GM19239 (cell line): ENCODE measurements around the gene ZBTB7C.

Experiments
- DNase-seq: peaks from one replicate; pipeline ENCODE4 v3.0.0; 2011; ENCODE audit warnings: low spot score; ENCODE audit not compliant: insufficient read length
- FAIRE-seq: peaks from 2 replicates; lab custom pipeline; 2011; peaks lifted over from hg19 to GRCh38; lab: Jason Lieb, UNC

ZBTB7C gene

DNA sequence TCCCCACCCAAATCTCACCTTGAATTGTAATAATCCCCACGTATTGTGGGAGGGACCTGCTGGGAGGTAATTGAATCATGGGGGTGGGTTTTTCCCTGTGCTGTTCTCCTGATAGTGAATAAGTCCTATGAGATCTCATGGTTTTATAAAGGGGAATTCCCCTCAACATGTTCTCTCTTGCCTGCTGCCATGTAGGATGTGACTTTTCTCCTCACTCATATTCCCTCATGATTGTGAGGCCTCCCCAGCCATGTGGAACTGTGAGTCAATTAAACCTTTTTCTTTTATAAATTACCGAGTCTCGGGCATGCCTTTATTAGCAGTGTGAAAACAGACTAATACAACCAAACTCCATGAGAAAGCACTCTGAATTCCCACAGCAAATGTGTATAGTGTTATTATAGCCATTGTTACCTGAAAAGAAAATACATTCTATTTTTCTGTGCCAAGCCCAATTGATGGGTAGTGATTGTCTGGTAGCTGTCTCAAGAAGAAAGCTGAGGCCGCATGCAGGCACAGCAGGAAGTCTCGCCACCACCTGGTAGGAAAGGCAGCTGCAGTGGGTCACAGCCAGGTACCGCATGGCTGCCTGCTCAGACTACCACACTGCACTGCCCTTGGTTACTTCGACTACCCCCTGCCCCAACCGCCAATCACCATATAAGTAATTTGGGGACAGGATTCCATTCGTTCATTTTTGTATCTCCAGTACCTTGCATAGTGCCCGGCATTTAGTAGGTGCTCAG is 10.3 kb upstream of the ZBTB7C start:
- no peak for FAIRE-seq
- DNase-seq, result no peak

GRCh38 chr18:48418539-48419276 is 9.5 kb upstream of the ZBTB7C start:
- FAIRE-seq (no peak), DNase-seq (no peak)

GRCh38 chr18:48417985-48418384 is 8.8 kb upstream of the ZBTB7C start:
- FAIRE-seq (no peak), DNase-seq (no peak)

DNA sequence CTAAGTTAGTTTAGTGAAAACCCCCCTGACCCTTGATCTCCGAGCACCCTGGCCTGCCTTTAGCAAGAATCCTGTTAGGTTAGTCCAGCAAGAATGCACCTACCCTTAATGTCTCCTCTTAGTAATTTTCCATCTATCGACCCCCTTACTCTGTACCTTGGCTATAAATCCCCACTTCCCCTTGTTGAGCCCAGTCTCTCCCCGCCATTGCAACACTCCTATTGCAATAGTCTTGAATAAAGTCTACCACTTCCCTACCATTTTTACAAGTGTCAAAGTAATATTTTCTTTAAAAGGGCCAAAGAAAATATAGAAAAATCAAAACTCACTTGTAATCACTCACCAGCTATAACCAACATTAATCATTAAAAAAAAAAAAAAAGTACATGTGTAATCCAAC is 4.2 kb upstream of the ZBTB7C start:
- FAIRE-seq, result no peak
- no peak for DNase-seq

DNA sequence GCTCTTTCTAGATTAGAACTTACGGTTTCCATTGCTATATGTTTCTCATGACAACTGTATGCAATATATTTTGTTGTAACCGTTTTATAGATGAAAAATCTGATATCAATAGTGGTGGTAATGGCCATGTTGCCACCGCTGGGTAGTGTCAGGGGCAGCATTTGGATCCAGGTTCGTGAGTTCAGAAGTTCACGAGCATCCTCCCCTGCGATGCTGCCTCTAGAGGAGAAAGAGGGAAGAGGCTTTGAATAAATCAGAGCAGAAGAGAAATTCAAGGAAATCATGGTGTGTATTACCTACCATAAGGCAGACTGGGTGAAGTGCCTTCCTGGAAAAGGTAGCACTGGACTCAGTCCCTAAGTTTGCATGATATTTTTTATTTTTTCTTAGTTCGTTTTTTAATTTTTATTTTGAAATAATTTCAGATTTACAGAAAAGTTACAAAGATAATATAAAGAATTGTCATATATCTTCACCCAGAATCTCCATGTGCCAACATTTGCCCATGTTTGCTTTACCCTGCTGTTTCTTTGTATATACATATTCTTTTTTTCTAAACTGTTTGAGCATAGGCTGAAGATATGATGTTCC is 3.3 kb upstream of the ZBTB7C start:
- DNase-seq (peak; percentile 48), FAIRE-seq (peak; percentile 71)

- FAIRE-seq, result no peak
Measured at GRCh38 chr18:48410095-48410920, 1.1 kb upstream of the ZBTB7C start.

GRCh38 chr18:48409591-48410094 is 460 bp upstream of the ZBTB7C start:
- DNase-seq (no peak), FAIRE-seq (no peak)

More at GRCh38 chr18:48410095-48410920, 1.1 kb upstream of the ZBTB7C start:
- peak; percentile 82 for DNase-seq

DNA sequence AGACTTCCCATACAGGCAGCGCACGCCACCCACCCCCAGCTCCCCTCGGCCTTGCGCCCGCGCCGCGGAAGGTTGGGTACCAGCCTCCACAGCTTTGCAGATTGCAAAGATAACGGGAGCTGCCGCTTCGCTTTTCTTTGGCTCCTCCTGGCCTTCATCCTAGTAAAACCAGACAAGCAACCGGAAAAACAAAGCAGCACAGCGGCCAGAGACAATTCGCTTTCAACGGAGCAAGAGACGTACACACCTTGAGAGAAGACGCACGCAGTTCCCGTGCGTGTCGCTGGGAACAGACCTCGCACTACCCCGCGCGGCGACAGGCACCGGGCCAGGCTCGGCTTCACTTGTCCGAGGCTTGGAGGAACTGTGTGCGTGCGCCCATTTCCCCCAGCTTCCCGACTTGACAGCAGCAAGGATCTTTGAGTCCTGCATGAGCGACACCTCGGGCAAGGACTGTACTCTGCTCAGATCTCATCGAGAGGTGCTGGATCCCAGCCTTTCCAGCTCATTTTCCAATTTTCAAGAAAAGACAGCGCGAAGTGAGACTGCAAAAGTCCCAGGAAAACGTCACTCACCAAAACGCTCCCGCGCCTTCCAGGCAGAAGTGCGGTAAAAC is 964 bp downstream of the ZBTB7C start:
- no peak for DNase-seq
- FAIRE-seq, result no peak

- FAIRE-seq (no peak), DNase-seq (no peak)
Measured at GRCh38 chr18:48407358-48407757, 1.8 kb downstream of the ZBTB7C start.

DNA sequence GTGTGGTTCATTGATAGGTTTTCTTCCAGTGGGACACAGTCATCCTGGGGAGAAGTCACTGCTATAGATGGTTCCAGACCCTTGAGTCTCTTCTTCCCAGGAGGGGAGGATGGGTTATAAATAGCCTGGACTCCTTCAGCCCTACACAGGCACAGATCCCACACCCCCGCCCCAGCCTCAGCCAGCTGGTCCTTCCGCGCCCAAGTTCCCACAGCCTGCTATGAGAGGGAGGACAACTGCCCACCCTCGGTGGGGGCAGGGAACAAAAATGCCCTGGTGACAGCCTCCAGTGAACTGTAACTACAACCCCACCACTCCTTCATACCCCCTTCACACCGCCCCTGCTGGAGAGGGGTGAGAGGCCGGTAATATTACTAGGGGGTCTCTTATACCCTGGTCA is 3.2 kb downstream of the ZBTB7C start:
- no peak for FAIRE-seq
- no peak for DNase-seq

DNA sequence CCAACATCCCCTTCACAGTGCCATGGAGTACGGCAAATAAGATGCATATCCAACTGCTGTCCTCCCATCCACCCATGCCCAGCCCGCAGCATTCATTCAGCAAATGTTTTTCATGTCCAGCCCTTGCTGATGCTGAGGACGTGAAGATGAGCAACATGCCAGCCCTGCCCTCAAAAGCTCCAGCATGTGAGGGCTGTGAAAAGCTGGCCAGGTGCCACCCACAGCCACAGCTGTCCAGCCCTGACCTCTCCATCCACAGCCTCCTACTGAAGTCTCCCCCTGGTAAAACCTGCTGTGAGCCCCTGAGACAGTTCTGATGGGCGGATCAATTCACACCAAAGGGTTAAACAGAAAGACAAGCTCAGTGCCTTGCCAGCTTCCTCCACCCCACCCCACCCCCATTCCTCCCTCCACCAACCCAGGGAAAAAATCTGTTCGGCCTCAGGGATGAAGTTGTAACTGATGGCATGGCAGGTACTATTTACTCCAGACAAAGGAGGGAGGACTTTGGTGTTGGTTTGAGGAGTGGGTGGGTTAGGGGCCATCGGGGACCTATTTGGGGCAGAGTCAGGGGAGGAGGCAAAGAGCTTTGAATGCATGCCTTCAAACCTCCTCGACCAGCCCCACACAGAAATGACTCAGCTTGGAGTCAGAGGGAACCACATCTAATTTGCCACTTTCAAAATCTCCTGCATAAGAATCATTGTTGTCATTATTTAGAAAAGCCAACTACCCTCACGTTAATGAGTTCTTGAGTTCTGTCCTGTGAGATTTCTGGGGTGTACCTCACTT is 4.3 kb downstream of the ZBTB7C start:
- FAIRE-seq (no peak), DNase-seq (no peak)

DNA sequence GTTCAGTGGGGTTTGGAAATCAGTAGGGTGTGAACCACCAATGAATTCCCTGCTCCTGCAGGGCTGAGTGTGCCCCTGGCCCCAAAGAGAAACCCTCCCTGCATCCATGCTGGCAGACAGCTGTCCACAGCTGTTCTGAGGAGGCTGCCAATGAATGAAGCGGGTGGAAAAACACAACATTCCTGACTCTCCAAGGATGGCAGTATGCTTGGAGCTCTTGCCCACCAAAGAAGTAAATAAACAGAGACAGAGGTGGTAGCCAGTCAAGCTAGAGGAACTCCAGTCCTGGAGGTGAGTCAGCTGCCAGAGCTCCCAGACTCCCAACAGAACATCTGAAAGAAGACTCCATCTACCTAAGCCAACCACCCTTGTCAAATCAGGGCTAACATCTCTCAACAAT is 6.2 kb downstream of the ZBTB7C start:
- no peak for FAIRE-seq

DNA sequence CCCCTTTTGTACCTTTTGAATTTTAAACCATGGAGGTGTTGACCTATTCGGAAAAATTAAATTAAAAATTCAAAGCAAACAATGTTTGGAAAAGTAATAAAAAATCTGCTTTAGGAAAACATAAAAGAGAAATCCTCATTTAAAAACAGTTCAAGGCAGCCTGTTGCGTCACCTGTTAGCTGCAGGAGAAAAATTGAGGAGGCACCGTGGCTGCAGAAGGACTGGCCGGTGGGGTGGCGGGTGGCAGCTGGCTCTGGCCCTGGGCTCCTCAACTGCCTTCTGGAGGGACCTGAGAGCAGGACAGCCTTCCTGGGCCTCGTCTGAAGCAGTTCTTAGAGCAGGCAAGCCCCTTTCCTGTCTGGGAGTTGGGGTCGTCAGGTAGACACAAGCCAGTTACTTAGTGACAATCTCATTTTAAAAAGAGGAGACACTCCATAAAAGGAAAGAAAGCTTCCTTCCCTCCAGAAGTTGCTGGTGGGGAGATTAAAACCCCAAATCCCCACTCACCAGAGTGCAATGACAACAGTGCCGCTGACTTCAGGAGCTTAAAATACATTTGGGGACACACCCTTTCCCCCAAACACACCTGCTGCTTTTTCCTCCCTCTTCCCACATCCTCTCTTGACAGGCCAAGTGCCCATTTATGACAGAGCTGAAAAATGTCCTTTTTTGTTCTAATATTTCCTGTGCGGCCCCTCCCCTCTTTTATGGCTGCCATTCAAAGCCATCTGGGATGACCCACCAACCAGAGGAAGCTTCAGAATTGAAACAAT is 9.7 kb downstream of the ZBTB7C start:
- DNase-seq (no peak), FAIRE-seq (no peak)

More for the DNA sequence above, 6.2 kb downstream of the ZBTB7C start:
- no peak for DNase-seq

DNA sequence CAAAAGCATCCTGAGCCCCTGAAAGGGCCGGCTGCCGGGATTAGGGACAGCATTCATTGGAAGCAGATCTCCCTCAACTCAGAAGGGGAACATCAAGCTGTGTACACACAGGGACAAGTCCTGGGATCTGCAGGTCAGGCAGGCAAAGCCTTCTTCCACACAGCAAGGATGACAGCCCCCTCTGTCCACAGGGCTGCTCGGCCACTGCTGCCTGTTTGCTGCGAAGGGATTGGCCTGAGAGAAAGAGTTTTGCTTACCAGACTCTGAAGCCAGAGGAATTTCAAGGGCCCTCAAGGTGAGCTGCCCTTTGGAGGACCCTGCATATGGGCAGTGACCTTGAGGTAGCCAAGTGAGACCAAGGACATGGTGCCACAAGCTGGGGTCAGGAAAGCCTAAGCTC is 11.1 kb downstream of the ZBTB7C start:
- FAIRE-seq (no peak), DNase-seq (no peak)

DNA sequence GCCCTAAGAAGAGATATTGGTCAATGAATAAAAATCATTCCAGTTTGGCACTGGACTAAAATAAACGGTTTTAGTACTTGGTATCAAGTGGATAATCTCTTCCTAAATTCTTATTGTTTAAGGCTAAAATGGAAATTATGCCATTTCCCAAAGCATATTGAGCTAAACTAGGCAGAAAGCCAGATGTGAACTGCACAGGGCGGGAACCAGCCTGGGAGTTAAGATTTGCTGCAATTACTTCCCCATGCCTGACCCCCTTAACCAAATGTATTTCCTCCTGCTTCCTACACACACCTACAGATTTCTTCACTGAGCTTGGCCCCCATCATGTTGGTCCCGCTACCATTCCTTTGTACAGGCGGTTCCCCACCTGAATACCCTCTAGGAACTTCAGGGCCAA is 12.2 kb downstream of the ZBTB7C start:
- no peak for DNase-seq
- FAIRE-seq, result no peak

DNA sequence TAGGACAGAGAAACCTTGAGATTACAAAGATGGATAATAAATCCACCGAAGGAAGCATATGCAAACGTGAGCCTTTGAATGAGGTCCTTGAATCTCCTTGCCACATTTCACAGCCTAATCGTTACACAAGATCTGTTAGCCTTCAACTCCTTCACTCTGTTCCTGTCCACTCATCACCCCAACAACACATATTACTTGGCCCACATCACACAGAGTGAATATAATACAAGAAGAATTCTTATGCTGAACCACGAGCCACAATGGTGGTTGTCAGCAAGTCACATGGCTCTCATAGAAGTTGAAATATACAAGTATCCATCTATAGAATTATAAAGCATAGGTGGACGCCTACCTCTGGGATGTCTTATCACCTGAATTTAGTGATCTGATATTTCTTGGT is 12.6 kb downstream of the ZBTB7C start:
- DNase-seq (no peak), FAIRE-seq (no peak)

DNA sequence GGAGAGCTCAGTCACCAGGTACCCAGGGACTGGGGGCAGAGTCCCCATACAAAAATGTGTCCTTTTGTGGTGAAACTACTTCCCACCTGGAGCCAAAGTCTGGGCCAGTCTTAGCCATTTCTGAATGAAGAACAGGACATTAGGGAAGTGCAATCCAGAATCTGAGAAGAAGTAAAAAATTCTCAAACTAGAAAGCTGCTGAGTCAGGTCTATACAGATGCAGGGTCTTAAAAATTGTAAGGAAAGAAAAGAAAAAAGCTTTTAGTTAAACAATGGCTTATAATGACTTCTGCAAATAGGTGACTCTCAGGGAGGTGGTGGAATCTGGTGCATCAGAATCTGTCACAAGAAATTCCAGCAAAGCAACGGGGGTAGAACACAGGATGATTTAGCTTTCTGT is 13.5 kb downstream of the ZBTB7C start:
- no peak for DNase-seq
- no peak for FAIRE-seq

GRCh38 chr18:48394176-48394575 is 15.0 kb downstream of the ZBTB7C start:
- DNase-seq, result no peak
- FAIRE-seq, result no peak
